GM06990 (cell line): Measurements from ENCODE around the gene SOBP.

ENCODE experiments used
- DNase-seq: peaks from one replicate; pipeline ENCODE4 v3.0.0-alpha.2; 2011; ENCODE audit not compliant: insufficient read length; ENCODE audit errors: extremely low read depth
- H3K27me3 ChIP-seq: replicated peaks from 2 replicates; pipeline ENCODE4 v1.6.0; 2011; ENCODE audit warnings: low read length; ENCODE audit not compliant: control insufficient read depth, insufficient read depth
- H3K36me3 ChIP-seq: 2 replicates; pipeline ENCODE4 v1.5.1; 2011; ENCODE audit warnings: low read length; ENCODE audit not compliant: control insufficient read depth, insufficient read depth
- H3K4me3 ChIP-seq: replicated peaks from 2 replicates; pipeline ENCODE4 v1.5.1; 2011; ENCODE audit warnings: low read depth, mild to moderate bottlenecking, control low read depth, low read length
- TF ChIP-seq, protein P1 (sequence below): IDR thresholded peaks from 2 replicates; pipeline ENCODE4 v1.5.1; 2011; ENCODE audit warnings: low read length, control low read depth, mild to moderate bottlenecking, inconsistent platforms; ENCODE audit not compliant: insufficient read depth, poor library complexity, severe bottlenecking

Gene SOBP

DNA sequence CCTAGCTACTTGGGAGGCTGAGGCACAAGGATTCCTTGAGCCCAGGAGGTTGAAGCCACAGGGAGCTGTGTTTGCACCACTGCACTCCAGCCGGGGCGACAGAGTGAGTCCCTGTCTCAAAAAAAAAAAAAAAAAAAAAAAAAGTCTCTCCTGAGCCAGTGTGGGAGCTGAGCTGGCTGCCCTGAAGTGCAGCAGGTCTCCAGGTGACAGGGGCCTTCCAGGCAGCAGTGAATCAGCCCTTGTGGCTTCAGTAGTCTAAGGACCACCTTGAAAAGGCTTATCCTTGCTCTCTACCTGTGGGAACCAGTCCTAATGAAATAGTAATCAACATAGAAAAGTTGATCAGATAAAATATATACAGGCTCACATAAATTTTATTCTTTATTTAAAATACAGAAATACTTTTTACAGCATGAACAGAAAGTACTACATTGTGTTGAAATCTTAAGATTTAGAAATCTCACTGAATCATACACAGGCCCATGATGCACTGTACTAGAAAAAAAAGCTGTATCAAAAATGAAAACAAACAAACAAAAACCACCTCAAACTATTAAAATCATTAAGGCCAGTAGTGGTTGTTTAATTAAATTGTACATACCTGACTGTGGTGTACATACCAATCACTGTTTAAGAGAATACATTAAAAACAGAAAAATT lies 205.3 kb downstream of the SOBP start:
- no peak overlapping the region for H3K4me3 ChIP-seq
- no peak for DNase-seq
- no peaks in the 10 kb centered on the region; the same call in 1 of the 2 replicates for H3K27me3 ChIP-seq
- TF ChIP-seq, protein P1, sequence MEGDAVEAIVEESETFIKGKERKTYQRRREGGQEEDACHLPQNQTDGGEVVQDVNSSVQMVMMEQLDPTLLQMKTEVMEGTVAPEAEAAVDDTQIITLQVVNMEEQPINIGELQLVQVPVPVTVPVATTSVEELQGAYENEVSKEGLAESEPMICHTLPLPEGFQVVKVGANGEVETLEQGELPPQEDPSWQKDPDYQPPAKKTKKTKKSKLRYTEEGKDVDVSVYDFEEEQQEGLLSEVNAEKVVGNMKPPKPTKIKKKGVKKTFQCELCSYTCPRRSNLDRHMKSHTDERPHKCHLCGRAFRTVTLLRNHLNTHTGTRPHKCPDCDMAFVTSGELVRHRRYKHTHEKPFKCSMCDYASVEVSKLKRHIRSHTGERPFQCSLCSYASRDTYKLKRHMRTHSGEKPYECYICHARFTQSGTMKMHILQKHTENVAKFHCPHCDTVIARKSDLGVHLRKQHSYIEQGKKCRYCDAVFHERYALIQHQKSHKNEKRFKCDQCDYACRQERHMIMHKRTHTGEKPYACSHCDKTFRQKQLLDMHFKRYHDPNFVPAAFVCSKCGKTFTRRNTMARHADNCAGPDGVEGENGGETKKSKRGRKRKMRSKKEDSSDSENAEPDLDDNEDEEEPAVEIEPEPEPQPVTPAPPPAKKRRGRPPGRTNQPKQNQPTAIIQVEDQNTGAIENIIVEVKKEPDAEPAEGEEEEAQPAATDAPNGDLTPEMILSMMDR: no peak
- H3K36me3 ChIP-seq: no peaks in the 10 kb centered on the region

DNA sequence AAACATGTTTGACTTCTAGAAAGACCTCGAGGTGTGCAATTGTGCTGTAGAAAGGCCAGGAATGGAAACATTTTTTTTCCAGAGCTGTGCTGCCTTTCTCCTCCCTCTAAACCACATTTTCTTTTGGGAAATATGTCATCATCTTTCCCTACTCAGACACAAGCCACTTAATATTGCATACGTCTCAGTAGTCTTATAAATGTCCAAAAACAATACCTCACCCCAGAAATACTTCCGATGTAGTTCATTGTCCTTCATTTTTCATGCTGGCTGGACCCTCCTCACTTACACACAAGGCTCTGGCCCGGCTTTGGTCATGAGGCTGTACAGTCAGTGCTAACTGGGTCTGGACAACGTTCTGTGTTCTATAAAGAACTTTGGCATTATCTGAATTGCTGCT lies 207.8 kb downstream of the SOBP start:
- TF ChIP-seq, protein P1: no peak
- H3K27me3 ChIP-seq: no peaks in the 10 kb centered on the region; the same call in 1 of the 2 replicates
- no peaks in the 10 kb centered on the region for H3K36me3 ChIP-seq
- H3K4me3 ChIP-seq: no peak overlapping the region
- DNase-seq: no peak

DNA sequence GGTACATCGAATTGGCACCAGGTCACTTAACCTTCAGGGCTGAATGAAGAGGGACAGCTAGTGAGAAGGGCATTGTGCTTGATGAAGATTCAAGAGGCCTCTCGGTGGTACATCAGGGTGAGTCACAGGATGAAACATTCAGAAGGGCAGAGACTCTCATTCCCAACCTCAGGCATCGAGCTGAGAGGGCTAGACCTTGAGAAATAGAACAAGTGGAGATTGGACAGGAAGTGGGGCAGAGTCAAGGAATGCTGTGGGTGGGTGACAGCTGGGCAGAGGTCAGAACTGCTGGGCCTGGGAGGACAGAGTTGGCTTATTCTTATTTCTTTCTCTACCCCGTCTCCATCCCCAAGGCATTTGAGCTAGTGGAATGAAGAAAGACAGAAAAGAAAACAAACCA lies 208.2 kb downstream of the SOBP start:
- no peak for DNase-seq
- Histone ChIP-seq H3K27me3 (no peaks in the 10 kb centered on the region), H3K36me3 (no peaks in the 10 kb centered on the region), H3K4me3 (no peak overlapping the region)
- TF ChIP-seq, protein P1: no peak

DNA sequence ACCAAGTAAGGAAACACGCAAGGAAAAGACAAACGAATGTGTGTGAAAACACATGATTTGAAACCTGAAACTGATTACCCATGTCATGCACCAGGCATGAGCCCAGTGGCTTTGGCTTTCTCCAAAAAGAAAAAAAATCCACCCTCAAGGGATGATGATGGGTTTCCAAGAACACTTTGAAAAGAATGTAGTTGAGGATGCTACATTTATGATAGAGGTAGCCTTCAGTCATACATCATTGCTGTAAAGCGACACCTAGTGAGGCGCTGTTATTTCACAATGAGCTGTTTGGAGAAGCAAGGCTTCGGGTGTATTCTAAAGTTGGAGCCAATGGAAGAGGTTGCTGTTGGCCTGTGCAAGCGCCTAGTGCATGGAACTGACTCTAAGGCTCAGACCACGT lies 209.3 kb downstream of the SOBP start:
- no peak overlapping the region for H3K4me3 ChIP-seq
- no peak for DNase-seq
- no peaks in the 10 kb centered on the region for H3K36me3 ChIP-seq
- TF ChIP-seq, protein P1: no peak
- H3K27me3 ChIP-seq: no peaks in the 10 kb centered on the region

DNA sequence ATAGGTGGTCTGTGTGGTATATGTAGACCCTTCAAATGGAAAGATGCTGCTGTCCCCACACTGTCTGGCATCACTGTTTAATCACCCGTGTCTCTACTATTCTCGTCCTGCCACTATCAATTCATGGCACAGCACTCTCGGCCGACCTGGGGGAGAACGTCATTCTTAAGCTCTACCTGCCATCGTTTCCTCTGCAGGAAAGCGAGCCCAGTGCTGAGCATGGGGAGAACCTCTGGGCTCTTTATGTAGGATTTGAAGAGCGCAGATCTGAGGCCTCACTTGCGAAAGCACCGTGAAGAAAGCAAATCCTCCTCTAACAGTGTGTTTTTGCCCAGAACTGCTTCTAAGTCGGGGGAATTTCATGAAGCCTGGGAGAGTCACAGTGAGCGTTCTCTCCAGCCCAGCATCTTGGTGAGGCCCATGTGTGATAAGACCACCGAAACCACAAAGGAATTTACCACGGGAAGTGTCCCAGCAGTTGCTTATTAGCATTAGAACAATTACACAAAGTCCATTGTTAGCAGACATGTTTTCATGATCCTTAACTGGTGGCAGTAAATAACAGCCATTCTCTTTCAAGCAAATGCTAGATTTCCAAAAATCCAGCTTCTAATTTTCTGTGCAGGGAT lies 209.9 kb downstream of the SOBP start:
- Histone ChIP-seq H3K27me3 (no peaks in the 10 kb centered on the region), H3K4me3 (no peak overlapping the region), H3K36me3 (no peaks in the 10 kb centered on the region)
- TF ChIP-seq, protein P1: no peak
- no peak for DNase-seq
